Measurements from ENCODE around the gene PGM2.

DNA sequence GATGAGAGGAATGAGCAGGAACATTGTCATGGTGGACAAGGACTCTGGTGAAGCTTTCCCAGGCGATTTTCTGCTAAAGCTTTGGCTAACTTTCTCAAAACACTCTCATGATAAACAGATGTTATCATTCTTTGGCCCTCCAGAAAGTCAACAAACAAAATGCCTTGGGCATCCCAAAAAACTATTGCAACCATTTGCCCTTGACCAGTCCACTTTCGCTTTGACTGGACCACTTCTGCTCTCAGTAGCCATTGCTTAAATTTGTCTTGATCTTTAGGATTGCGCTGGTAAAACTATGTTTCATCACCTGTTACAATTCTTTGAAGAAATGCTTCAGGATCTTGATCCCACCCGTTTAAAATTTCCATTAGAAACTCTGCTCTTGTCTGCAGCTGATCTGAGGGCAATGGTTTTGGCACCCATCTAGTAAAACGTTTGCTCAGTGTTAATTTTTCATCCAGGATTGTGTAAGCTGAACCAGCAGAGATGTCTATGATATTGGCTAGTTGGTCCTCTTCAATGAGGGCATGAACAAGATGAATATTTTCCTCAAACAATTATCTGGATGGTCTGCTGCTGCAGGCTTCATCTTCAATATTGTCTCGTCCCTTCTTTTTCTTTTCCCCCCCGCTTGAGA lies 79.2 kb downstream of the PGM2 start:
- TF ChIP-seq, protein P1, sequence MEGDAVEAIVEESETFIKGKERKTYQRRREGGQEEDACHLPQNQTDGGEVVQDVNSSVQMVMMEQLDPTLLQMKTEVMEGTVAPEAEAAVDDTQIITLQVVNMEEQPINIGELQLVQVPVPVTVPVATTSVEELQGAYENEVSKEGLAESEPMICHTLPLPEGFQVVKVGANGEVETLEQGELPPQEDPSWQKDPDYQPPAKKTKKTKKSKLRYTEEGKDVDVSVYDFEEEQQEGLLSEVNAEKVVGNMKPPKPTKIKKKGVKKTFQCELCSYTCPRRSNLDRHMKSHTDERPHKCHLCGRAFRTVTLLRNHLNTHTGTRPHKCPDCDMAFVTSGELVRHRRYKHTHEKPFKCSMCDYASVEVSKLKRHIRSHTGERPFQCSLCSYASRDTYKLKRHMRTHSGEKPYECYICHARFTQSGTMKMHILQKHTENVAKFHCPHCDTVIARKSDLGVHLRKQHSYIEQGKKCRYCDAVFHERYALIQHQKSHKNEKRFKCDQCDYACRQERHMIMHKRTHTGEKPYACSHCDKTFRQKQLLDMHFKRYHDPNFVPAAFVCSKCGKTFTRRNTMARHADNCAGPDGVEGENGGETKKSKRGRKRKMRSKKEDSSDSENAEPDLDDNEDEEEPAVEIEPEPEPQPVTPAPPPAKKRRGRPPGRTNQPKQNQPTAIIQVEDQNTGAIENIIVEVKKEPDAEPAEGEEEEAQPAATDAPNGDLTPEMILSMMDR (conservative IDR thresholded peaks at IDR 0.05; ENCODE audit: low read depth, low read length): no peak
- TF ChIP-seq EZH2 (IDR thresholded peaks at IDR 0.05; ENCODE audit: low read length, unreplicated experiment) (no peak), EZH2phosphoT487 (IDR thresholded peaks at IDR 0.05; ENCODE audit: borderline replicate concordance, low read length) (no peak)
